ENCODE data around the gene LENG8.
"Not testable (repeated sequence)": the region's sequence is repeated elsewhere in the genome, so short reads cannot be mapped to it uniquely, and the experiment has no call there.

The LENG8 gene

DNA sequence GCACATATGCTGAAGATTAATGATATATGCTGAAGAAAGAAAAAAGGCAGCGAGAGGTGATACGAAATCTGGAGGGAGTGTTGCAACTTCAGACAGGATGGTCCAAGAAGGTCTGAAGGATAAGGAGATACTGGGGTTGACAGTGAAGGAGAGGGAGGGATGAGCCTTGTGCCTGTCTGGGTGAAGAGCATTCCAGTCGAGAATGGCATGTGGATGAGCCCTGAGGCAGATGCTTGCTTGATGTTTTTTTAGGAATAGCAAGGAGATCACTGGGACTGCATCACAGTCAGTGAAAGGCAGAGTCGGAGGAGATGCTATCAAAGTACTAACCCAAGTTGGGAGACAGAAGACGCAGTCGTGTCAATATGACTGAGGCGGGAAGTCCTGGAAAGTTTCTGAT, 40.3 kb downstream of the LENG8 start:
- no peak for DNase-seq

DNA sequence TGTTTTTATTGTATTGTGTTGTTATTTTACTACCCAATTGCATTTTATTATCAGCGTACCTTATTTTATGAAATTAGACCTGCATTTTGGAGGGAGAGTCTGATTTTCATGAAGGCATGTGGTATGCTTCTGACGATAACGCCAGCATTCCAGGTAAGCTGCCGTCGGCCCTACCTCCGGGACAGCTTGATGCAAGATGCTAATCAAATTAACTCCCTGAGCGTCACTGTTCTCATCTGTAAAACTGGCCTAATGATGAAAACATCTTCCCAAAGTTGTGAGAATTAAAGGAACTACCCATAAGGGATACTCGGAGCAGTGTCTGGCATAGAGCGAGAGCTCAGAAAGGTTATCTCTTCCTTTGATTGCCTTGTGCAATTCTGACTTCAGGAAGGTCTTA, 40.8 kb downstream of the LENG8 start:
- DNase-seq: no peak

DNA sequence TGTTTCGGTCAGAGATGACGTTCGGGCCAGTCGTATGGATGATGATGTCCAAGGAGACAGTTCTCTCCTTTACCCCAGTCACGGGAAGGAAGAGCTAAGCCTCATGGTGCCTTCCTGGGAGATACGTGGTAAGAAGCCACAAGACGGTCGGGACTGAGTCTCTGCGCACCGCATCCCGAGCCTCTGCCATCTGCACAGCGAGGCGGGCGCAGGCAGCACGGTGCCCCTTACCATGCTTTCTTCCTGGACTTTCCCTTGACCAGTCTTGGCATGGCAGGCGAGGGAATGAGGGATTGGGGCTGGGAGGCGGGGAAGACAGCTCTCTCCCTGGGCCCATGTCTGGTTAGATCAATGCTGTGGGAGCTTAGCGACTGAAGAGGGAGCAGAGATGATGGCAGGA, 43.6 kb downstream of the LENG8 start:
- DNase-seq: no peak

DNA sequence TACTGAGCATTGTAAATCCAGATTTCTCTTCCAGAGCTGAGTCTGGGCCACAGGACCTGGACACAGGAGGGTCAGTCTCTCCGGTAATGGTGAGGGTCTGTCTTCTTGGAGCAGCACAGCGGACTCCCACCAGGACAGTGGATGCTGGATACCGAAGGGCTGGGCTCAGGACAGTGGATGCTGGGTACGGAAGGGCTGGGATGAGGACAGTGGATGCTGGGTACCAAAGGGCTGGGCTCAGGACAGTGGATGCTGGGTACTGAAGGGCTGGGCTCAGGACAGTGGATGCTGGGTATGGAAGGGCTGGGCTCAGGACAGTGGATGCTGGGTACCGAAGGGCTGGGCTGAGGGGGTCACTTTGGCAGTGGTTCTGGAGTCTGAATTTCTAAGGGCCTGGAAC, 44.1 kb downstream of the LENG8 start:
- DNase-seq: not testable (repeated sequence)

DNA sequence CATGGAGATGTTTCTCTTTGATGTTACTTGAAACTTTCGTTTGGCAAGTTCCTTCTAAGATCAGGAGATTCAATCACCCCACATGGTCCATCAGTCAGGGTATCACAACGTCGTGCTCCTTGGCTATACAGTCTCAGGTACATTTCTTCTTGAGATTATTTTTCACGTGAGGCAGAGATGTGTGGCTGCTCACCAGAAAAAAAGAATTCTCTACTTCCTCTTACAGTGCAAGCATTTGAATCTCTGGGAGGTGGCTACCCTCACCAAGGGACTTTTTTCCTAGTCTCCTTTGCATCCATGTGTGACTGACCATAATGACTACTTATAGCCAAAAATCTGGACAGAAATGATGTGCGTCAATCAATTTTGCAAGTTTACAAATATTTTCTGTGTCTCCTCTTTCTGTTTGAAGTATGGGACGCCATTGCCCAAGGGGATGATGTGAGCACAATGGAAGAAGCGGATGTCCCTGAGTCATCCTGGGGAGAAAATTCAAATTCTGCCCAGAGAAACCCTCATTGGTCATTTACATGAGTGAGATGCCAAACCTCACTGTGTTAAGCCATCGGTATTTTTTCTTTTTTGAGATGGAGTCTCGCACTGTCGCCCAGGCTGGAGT, 45.1 kb downstream of the LENG8 start:
- DNase-seq: no peak

DNA sequence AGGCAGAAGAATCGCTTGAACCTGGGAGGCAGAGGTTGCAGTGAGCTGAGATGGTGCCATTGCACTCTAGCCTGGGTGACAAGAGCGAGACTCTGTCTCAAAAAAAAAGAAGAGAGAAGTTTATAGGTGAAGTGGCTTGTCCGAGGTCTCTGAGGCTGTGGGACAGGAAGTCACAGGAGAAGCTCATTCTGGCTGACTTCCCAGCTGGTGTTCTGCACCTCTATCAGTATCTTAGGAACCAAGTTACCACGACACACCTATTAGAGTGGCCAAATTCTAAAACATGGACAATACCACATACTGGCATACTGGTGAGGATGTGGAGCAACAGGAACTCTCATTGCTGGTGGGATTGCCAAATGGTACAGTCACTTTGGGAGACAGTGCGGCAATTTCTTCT, 46.3 kb downstream of the LENG8 start:
- not testable (repeated sequence) for DNase-seq

DNA sequence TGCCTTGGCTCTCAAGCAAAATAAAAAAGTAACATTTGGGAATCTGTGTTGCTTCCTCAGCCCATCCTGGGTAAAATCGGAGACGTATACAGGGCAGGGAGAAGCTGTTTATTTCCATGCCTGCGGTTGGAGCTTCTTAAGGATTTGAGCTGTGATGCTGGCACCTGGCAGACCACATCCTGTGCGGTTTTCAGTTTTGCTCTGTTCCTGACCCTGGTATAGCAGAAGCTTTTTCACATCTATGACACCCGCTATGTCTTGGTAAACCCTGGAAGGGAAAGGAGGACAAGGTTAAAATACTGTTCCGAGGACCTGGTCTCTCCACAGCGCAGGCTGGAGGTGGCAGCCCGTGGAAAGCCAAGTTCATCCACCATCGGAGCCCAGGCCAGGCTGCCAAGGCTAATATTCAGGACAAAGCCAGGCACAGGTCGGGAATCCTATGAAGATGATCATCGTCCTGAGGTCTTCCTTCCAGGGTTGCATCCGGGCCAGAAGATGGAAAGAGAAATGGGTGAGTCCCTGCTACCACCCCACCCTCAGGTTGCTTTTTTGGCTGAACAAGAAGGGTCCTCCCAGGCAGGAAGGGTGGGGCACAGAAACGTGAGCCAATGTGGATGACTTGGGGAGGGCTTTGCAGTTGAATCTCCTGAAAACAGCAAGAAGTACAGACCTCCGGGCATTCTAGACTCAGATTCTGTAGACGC, 48.9 kb downstream of the LENG8 start:
- DNase-seq: not testable (repeated sequence)

DNA sequence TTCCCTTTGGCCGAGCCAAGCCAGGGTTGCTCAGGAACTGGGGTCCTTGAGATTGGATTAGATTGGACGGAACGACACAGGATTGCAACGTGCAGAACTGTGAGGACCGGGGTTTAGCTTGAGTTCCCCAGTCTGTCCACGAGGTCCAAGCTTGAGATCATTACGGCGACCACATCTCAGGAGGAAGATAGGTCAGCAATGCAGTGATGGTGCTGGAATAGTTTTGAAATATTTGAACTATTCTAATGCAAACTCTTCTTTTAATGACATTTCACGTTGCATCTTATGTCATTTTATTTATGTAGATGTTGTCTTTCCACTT, 49.4 kb downstream of the LENG8 start:
- DNase-seq: not testable (repeated sequence)

DNA sequence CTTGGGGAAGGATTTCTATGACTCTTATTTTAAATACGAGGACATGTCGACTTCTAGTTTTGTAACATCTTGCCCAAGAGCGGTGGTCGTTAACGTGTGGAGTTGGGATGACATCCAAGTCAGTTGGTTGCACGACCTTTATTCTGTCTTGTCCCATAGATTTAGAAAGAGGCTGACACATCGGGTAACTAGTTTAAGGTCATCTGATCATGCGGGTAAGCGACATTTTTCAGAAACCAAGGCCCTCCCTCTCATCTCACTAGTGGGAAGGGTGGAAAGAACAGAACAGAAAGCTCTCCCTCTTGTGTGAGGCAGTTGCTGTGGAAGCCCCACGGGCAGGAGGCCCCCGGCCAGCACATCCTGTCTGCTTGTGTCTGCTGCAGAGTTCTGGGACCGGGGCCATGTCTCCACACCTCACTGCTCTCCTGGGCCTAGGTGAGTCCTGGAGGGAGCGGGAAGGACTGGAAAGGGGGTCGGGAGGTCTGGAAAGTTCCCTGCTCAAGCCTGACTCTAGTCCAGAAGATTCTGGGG, 53.6 kb downstream of the LENG8 start, which contains the start of gene LAIR2:
Gene LAIR2, plus strand, starts transcription at position 314 of the 531 bp plus-strand sequence. Its CDS starts 88 bp downstream, at position 402.
- DNase-seq: no peak

DNA sequence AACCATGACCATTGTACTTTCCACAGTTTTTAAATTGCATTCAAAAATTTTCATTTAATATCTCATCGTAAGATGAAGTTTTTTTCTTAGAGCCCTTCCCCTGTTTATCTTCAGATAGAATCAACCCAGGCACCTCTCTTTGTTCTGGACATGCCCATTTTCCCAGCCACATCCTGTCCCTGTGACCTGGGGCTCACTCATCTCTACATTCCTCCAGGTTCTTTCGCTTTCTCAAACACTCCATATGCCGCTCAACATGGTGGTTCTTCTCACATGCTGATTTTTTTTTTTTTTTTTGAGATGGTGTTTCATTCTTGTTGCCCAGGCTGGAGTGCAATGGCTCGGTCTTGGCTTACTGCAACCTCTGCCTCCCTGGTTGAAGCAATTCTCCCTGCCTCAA, 56.5 kb downstream of the LENG8 start:
- DNase-seq: not testable (repeated sequence)

DNA sequence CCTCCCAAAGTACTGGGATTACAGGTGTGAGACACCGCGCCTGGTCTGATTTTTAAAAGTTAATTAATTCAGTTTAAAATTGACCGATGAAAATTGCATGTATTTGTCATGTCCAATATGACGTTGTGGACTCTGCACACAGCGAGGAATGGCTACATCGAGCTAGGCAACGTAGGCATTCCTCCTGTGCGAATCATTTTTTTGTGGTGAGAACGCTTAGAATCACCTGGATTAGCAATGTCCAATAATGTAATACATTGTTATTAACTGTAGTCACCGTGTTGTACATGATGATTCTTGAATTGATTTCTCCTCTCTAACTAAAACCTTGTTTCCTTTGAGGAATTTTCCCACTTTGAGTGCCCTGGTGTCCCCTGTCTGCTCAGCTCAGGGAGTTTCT, 57.1 kb downstream of the LENG8 start:
- no peak for DNase-seq

DNA sequence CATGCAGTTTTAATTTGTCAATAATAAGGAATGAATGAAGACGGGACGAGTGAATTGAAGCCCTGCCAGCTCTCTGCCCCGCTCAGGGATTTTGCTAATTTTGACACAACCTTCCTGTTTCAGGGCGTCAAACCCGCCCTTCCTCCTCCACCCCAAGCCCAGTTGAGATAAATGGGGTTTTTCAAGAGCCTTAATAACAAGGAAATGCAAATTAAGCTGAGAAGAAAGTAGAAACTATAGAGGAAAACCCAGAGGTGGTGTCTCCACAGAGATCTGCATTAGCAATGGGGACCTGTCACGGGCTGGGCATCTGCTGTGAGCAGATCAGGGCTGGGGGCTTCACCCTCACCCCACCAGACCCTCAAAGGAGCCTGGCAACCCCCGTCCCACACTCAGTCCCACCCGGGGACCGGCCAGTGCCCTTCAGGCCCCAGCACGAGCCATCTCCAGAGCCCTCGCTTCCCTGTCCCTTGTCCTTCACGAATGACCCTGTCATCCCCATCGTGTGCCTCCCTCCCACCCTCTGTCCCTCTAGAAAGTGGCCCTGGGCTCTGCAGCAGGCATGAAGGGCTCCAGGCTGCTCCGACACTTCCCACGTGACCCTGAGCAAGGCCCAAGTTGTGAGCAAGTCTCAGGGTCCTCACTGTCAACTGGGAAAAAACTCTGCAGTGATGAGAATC, 58.2 kb downstream of the LENG8 start:
- DNase-seq: not testable (repeated sequence)

DNA sequence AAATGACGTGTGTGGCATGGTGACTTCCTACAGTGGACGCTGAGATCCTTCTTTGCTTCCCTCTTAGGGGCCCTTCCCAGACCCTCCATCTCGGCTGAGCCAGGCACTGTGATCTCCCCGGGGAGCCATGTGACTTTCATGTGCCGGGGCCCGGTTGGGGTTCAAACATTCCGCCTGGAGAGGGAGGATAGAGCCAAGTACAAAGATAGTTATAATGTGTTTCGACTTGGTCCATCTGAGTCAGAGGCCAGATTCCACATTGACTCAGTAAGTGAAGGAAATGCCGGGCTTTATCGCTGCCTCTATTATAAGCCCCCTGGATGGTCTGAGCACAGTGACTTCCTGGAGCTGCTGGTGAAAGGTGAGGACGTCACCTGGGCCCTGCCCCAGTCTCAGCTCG, 58.8 kb downstream of the LENG8 start:
- no peak for DNase-seq

DNA sequence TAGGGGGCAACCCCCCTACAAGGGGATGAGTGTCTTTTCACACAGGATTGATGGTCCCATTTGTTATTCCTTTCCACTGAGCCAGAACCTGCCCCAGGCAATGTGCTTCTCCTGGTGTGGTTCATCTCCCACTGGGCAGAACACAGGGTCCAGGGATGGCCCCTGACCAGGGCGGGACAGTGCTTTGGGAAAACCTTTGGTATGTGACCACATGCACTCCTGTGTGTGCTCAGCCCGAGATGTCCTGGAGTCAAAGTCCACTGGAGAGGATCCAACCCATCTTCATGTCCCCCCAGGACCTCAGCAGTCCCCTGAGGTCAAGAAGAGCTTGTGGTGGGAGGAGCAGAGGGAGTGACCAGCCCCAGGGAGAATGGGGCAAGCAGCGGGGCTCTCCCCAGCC, 59.5 kb downstream of the LENG8 start:
- not testable (repeated sequence) for DNase-seq

DNA sequence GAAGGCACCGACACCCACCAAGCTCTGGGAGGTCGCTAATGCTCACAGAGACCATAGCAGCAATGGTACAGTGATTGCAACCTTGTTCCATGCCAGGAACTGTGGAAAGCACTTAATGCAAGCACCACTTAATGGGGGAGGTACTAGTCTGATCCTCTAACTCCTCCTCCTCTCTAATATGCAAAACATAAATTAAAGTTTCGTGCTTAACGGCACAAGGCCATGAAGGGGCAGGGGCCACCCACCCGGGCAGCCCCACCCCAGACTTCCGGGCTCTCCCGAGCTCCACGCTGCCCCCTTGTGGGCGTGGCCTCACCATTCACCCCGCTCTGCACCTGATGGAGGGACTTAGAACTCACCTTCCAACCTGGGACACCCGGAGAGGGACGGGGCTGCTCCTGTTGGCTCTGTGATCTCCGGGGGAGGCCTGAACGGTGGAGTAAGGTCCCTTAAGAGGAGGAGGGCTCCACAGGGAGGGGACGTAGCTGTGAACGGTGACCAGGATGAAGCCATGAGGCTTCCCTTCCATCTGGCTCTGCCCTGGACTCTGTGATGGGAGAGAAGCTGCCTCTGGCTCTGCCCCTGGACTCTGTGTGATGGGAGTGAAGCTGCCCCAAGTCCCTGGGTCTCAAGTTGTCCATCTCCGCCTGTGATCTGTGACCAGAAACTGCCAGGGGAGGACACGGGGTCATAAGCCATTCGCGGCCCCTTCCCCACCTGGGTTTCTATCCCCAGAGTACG, 60.4 kb downstream of the LENG8 start:
- DNase-seq: not testable (repeated sequence)
